GM23248 (cell line): Measurements from ENCODE around the gene LRRC63.

Source experiments
- EZH2 ChIP-seq: fragments of 200-600 bp; sonication (generic); IDR thresholded peaks from 2 replicates; pipeline ENCODE4 v1.6.1; 2018; ENCODE audit warnings: antibody characterized with exemption, mild to moderate bottlenecking; ENCODE audit not compliant: insufficient read depth, poor library complexity, severe bottlenecking
- EZH2phosphoT487 ChIP-seq: fragments of 200-600 bp; sonication (generic); IDR thresholded peaks from 2 replicates; pipeline ENCODE4 v1.6.1; 2018; ENCODE audit warnings: antibody characterized with exemption, moderate library complexity, mild to moderate bottlenecking, low read depth; ENCODE audit not compliant: insufficient read depth

DNA sequence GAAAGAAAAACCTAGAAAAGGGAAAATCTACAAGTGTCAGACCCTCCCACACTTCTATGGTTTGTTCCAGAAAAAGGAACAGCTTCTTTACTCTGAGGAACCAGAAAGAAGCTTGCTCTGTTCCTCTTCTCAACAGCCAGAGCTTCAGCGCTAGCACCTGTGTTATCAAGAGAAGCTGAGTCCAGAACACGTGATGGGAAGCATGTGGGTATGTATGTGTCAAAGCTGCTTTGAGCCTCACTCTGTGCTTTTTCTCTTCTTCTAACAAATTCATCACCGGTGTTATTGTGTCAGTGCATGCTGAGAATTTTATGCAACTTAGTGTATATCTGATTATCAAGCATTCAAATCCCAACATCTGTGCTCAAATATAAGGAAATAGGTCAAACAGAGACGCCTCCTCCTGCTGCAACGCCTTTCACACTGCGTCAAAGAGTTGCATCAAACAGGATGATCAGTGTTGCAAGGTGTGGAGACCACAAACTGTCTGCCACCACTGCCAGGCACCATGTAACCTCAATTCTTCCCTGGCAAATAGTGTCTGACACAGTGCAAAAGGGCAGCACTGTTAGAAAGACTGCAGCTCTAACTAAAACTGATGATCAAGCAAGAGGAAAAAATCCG is 83.9 kb downstream of the LRRC63 start:
- no peak for TF ChIP-seq EZH2
- no peak for TF ChIP-seq EZH2phosphoT487
